SK-N-SH treated with all-trans-retinoic acid at 6 μM for 48 hours (cell line): ENCODE data around the gene NFXL1.

ENCODE experiments used
- ISL1 ChIP-seq: fragments of 250-450 bp; sonication (Bioruptor Pico); IDR thresholded peaks from 2 replicates; pipeline ENCODE4 v2.1.2; 2022; ENCODE audit warnings: mild to moderate bottlenecking, moderate library complexity
- OSR1 ChIP-seq: fragments of 250-450 bp; sonication (Bioruptor Pico); IDR thresholded peaks from 2 replicates; pipeline ENCODE4 v1.8.0; 2022; ENCODE audit warnings: moderate library complexity, mild to moderate bottlenecking, inconsistent platforms
- ZFP3 ChIP-seq: fragments of 250-450 bp; sonication (Bioruptor Pico); IDR thresholded peaks from 2 replicates; pipeline ENCODE4 v1.5.0; 2020; ENCODE audit warnings: mild to moderate bottlenecking, moderate library complexity
- ZFP30 ChIP-seq: fragments of 450-650 bp; formaldehyde crosslinking; IDR thresholded peaks from 2 replicates; pipeline ENCODE4 v1.5.0; 2022; ENCODE audit warnings: mild to moderate bottlenecking, moderate library complexity
- ZNF8 ChIP-seq: fragments of 450-650 bp; formaldehyde crosslinking; IDR thresholded peaks from 2 replicates; pipeline ENCODE4 v1.5.0; 2020; ENCODE audit warnings: mild to moderate bottlenecking, moderate library complexity
- TF ChIP-seq, protein P1 (sequence below): fragments of 250-450 bp; sonication (Bioruptor Pico); IDR thresholded peaks from 2 replicates; pipeline ENCODE4 v1.5.1; 2021; ENCODE audit warnings: mild to moderate bottlenecking, moderate library complexity
- TF ChIP-seq, protein P2 (sequence below): fragments of 250-450 bp; sonication (Bioruptor Pico); IDR thresholded peaks from 2 replicates; pipeline ENCODE4 v1.8.0; 2021; ENCODE audit warnings: low read depth, mild to moderate bottlenecking, moderate library complexity, borderline replicate concordance

DNA sequence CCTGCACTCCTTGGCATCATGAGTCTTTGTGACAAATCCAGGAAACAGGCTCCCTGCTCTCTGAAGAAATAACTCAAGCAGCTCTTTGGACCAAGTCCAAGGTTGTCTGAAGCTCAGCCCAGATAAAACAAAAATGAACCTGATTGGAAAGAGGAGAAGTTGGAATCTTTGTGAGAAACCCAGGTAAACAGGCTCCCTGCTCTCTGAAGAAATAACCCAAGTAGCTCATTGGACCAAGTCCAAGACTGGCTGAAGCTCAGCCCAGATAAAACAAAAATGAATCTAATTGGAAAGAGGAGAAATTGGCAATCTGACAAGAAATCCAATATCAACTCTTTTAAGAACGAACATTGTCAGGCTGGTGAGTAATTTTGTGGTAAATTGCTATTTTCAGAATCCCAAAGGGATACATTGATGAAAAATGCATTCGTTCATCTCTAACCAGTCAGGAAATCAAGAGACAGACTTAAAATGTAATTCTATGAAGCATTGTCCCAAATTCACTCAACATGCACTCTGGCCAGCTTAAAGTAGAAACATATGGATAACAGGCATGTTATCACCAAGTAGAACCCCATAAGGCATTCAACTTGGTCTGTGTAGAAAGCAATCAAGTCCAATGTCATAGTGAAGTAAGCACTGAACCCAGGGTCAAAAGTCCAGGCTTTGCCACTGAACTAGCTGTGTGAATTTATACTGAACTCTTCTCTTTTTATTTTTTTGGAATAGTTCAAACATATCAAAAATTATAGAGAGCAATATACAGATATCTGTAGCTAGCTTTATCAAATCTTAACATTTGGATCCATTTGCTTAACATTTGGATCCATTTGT is 16.8 kb upstream of the NFXL1 start:
- TF ChIP-seq, protein P1, sequence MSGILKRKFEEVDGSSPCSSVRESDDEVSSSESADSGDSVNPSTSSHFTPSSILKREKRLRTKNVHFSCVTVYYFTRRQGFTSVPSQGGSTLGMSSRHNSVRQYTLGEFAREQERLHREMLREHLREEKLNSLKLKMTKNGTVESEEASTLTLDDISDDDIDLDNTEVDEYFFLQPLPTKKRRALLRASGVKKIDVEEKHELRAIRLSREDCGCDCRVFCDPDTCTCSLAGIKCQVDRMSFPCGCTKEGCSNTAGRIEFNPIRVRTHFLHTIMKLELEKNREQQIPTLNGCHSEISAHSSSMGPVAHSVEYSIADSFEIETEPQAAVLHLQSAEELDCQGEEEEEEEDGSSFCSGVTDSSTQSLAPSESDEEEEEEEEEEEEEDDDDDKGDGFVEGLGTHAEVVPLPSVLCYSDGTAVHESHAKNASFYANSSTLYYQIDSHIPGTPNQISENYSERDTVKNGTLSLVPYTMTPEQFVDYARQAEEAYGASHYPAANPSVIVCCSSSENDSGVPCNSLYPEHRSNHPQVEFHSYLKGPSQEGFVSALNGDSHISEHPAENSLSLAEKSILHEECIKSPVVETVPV (CRISPR knock-in tag), result no peak
- TF ChIP-seq ZNF8 (CRISPR knock-in tag), result no peak
- no peak for TF ChIP-seq OSR1
- TF ChIP-seq ZFP3, result no peak
- TF ChIP-seq, protein P2, sequence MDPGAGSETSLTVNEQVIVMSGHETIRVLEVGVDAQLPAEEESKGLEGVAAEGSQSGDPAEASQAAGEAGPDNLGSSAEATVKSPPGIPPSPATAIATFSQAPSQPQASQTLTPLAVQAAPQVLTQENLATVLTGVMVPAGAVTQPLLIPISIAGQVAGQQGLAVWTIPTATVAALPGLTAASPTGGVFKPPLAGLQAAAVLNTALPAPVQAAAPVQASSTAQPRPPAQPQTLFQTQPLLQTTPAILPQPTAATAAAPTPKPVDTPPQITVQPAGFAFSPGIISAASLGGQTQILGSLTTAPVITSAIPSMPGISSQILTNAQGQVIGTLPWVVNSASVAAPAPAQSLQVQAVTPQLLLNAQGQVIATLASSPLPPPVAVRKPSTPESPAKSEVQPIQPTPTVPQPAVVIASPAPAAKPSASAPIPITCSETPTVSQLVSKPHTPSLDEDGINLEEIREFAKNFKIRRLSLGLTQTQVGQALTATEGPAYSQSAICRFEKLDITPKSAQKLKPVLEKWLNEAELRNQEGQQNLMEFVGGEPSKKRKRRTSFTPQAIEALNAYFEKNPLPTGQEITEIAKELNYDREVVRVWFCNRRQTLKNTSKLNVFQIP, result no peak
- peak; percentile 73 for TF ChIP-seq ISL1 (CRISPR knock-in tag)
- no peak for TF ChIP-seq ZFP30 (CRISPR knock-in tag)
